ENCODE results near the gene RHEB.
A peak's percentile ranks its signal among the peaks of the same experiment; 100 is the strongest.

The RHEB gene

GRCh38 chr7:151434549-151434948 lies 85.1 kb downstream of the RHEB start:
- Histone ChIP-seq H3K4me2 (no peak overlapping the region), H3K27ac (no peak overlapping the region), H3K27me3 (ENCODE audit: insufficient read depth, low read depth) (no peaks in the 10 kb centered on the region), H4K20me1 (ENCODE audit: insufficient read depth) (no peaks in the 10 kb centered on the region), H2AFZ (ENCODE audit: low read depth) (no peak overlapping the region), H3K9ac (no peak overlapping the region), H3K79me2 (ENCODE audit: insufficient read depth, low read depth) (no peaks in the 10 kb centered on the region), H3K36me3 (ENCODE audit: insufficient read depth) (no peaks in the 10 kb centered on the region), H3K4me3 (IDR thresholded peaks at IDR 0.05; ENCODE audit: insufficient read depth, low read depth, low read length) (no peak overlapping the region), H3K4me1 (ENCODE audit: low read depth, poor library complexity, severe bottlenecking) (peaks cover 16% of the 10 kb centered on the region)
- TF ChIP-seq CTCF (conservative IDR thresholded peaks at IDR 0.05; ENCODE audit: low read depth, low read length): no peak

- no peak for TF ChIP-seq CTCF (conservative IDR thresholded peaks at IDR 0.05; ENCODE audit: low read depth, low read length)
- H3K27me3 ChIP-seq (ENCODE audit: insufficient read depth, low read depth): no peaks in the 10 kb centered on the region
- H2AFZ ChIP-seq (ENCODE audit: low read depth): no peak overlapping the region
- no peaks in the 10 kb centered on the region for H4K20me1 ChIP-seq (ENCODE audit: insufficient read depth)
- no peaks in the 10 kb centered on the region for H3K36me3 ChIP-seq (ENCODE audit: insufficient read depth)
- H3K9ac ChIP-seq: no peak overlapping the region
- no peak overlapping the region for H3K4me3 ChIP-seq (IDR thresholded peaks at IDR 0.05; ENCODE audit: insufficient read depth, low read depth, low read length)
- no peaks in the 10 kb centered on the region for H3K79me2 ChIP-seq (ENCODE audit: insufficient read depth, low read depth)
- H3K4me1 ChIP-seq (ENCODE audit: low read depth, poor library complexity, severe bottlenecking): peaks cover 23% of the 10 kb centered on the region
- H3K27ac ChIP-seq: no peak overlapping the region
- H3K4me2 ChIP-seq: no peak overlapping the region
Observed at GRCh38 chr7:151433721-151434400, 85.8 kb downstream of the RHEB start.

GRCh38 chr7:151432658-151433521 lies 86.8 kb downstream of the RHEB start:
- H3K27ac ChIP-seq: no peak overlapping the region
- H3K4me2 ChIP-seq: no peak overlapping the region
- no peaks in the 10 kb centered on the region for H3K36me3 ChIP-seq (ENCODE audit: insufficient read depth)
- no peak overlapping the region for H3K4me3 ChIP-seq (IDR thresholded peaks at IDR 0.05; ENCODE audit: insufficient read depth, low read depth, low read length)
- no peaks in the 10 kb centered on the region for H3K27me3 ChIP-seq (ENCODE audit: insufficient read depth, low read depth)
- H3K4me1 ChIP-seq (ENCODE audit: low read depth, poor library complexity, severe bottlenecking): peaks cover 30% of the 10 kb centered on the region
- no peaks in the 10 kb centered on the region for H3K79me2 ChIP-seq (ENCODE audit: insufficient read depth, low read depth)
- H4K20me1 ChIP-seq (ENCODE audit: insufficient read depth): no peaks in the 10 kb centered on the region
- H2AFZ ChIP-seq (ENCODE audit: low read depth): no peak overlapping the region
- TF ChIP-seq CTCF (conservative IDR thresholded peaks at IDR 0.05; ENCODE audit: low read depth, low read length): peak; percentile 33; the same call in 1 of the 2 replicates
- no peak overlapping the region for H3K9ac ChIP-seq

- Histone ChIP-seq H3K9ac (no peak overlapping the region), H3K27me3 (ENCODE audit: insufficient read depth, low read depth) (no peaks in the 10 kb centered on the region), H3K79me2 (ENCODE audit: insufficient read depth, low read depth) (no peaks in the 10 kb centered on the region), H3K4me1 (ENCODE audit: low read depth, poor library complexity, severe bottlenecking) (peaks cover 30% of the 10 kb centered on the region), H2AFZ (ENCODE audit: low read depth) (no peak overlapping the region), H3K4me2 (no peak overlapping the region), H3K36me3 (ENCODE audit: insufficient read depth) (no peaks in the 10 kb centered on the region), H3K4me3 (IDR thresholded peaks at IDR 0.05; ENCODE audit: insufficient read depth, low read depth, low read length) (no peak overlapping the region), H3K27ac (no peak overlapping the region), H4K20me1 (ENCODE audit: insufficient read depth) (no peaks in the 10 kb centered on the region)
- no peak for TF ChIP-seq CTCF (conservative IDR thresholded peaks at IDR 0.05; ENCODE audit: low read depth, low read length)
Observed at GRCh38 chr7:151431768-151432311, 87.9 kb downstream of the RHEB start.
